ENCODE measurements around the gene WDR33.
A peak's percentile ranks its signal among the peaks of the same experiment; 100 is the strongest.
"Not testable (repeated sequence)": the region's sequence is repeated elsewhere in the genome, so short reads cannot be mapped to it uniquely, and the experiment has no call there.

WDR33 gene

GRCh38 chr2:127810156-127810618 lies 784 bp downstream of the WDR33 start:
- DNase-seq (ENCODE audit: low read depth), result peak; percentile 51

- peak; percentile 32 for DNase-seq (ENCODE audit: low read depth)
Measured at GRCh38 chr2:127807678-127808353, 3.2 kb downstream of the WDR33 start.

- DNase-seq (ENCODE audit: low read depth), result not testable (repeated sequence)
Measured at GRCh38 chr2:127806860-127807259, 4.1 kb downstream of the WDR33 start.

GRCh38 chr2:127805491-127805890 lies 5.5 kb downstream of the WDR33 start:
- DNase-seq (ENCODE audit: low read depth), result no peak

GRCh38 chr2:127799926-127800325 lies 11.0 kb downstream of the WDR33 start:
- DNase-seq (ENCODE audit: low read depth), result no peak

GRCh38 chr2:127796389-127796788 lies 14.6 kb downstream of the WDR33 start:
- no peak for DNase-seq (ENCODE audit: low read depth)

- DNase-seq (ENCODE audit: low read depth), result not testable (repeated sequence)
Measured at GRCh38 chr2:127794901-127795300, 16.1 kb downstream of the WDR33 start.

- no peak for DNase-seq (ENCODE audit: low read depth)
Measured at GRCh38 chr2:127792805-127793204, 18.2 kb downstream of the WDR33 start.

GRCh38 chr2:127790694-127791529 lies 20.1 kb downstream of the WDR33 start:
- DNase-seq (ENCODE audit: low read depth), result no peak

GRCh38 chr2:127786048-127786809 lies 24.7 kb downstream of the WDR33 start:
- no peak for DNase-seq (ENCODE audit: low read depth)

GRCh38 chr2:127784965-127785518 lies 25.9 kb downstream of the WDR33 start:
- no peak for DNase-seq (ENCODE audit: low read depth)

GRCh38 chr2:127783101-127783500 lies 27.9 kb downstream of the WDR33 start:
- DNase-seq (ENCODE audit: low read depth), result no peak

GRCh38 chr2:127778850-127779249 lies 32.1 kb downstream of the WDR33 start:
- DNase-seq (ENCODE audit: low read depth), result no peak

- no peak for DNase-seq (ENCODE audit: low read depth)
Measured at GRCh38 chr2:127778447-127778846, 32.5 kb downstream of the WDR33 start.

GRCh38 chr2:127776122-127776780 lies 34.7 kb downstream of the WDR33 start:
- peak; percentile 34 for DNase-seq (ENCODE audit: low read depth)

- peak; percentile 84 for DNase-seq (ENCODE audit: low read depth)
Measured at GRCh38 chr2:127771756-127772155, 39.2 kb downstream of the WDR33 start.

GRCh38 chr2:127770973-127771735 lies 39.8 kb downstream of the WDR33 start:
- DNase-seq (ENCODE audit: low read depth), result peak; percentile 98

GRCh38 chr2:127770534-127770933 lies 40.4 kb downstream of the WDR33 start:
- not testable (repeated sequence) for DNase-seq (ENCODE audit: low read depth)

- DNase-seq (ENCODE audit: low read depth), result no peak
Measured at GRCh38 chr2:127769587-127769986, 41.4 kb downstream of the WDR33 start.

- peak; percentile 61 for DNase-seq (ENCODE audit: low read depth)
Measured at GRCh38 chr2:127768775-127769479, 42.0 kb downstream of the WDR33 start.

Data from iris pigment epithelial cell (primary cell).